NCI-H82 treated with DMSO at 0.1 percent for 48 hours (cell line): ENCODE measurements around the gene NOSTRIN.
"Not testable (repeated sequence)": the region's sequence is repeated elsewhere in the genome, so short reads cannot be mapped to it uniquely, and the experiment has no call there.

Source experiments
- DNase-seq: peaks from one replicate; lab custom pipeline; 2025; ENCODE audit not compliant: unreplicated experiment; lab: John Stamatoyannopoulos, UW

Gene NOSTRIN

GRCh38 chr2:168867164-168867563 is 64.7 kb downstream of the NOSTRIN start:
- DNase-seq, result not testable (repeated sequence)

- not testable (repeated sequence) for DNase-seq
These were observed 67.9 kb downstream of the NOSTRIN start for GRCh38 chr2:168870369-168870768.

- not testable (repeated sequence) for DNase-seq
These were observed 68.4 kb downstream of the NOSTRIN start for GRCh38 chr2:168870824-168871223.

- no peak for DNase-seq
These were observed 72.1 kb downstream of the NOSTRIN start for GRCh38 chr2:168874368-168875054.

GRCh38 chr2:168882163-168882562 is 79.7 kb downstream of the NOSTRIN start:
- DNase-seq, result not testable (repeated sequence)

GRCh38 chr2:168884975-168885374 is 82.5 kb downstream of the NOSTRIN start:
- no peak for DNase-seq

- DNase-seq, result no peak
These were observed 87.2 kb downstream of the NOSTRIN start for GRCh38 chr2:168889635-168890005.

- DNase-seq, result peak; percentile 96
These were observed 87.8 kb downstream of the NOSTRIN start, which contains the start of gene SPC25 for GRCh38 chr2:168890006-168890782. SPC25 (minus strand) TSS chr2:168890430; CDS start chr2:168889519, 911 bp downstream.

GRCh38 chr2:168892327-168892726 is 89.9 kb downstream of the NOSTRIN start:
- DNase-seq, result no peak

- no peak for DNase-seq
These were observed 91.7 kb downstream of the NOSTRIN start for GRCh38 chr2:168894101-168894500.

GRCh38 chr2:168894720-168895119 is 92.3 kb downstream of the NOSTRIN start:
- DNase-seq, result no peak

GRCh38 chr2:168895771-168896170 is 93.3 kb downstream of the NOSTRIN start:
- no peak for DNase-seq

GRCh38 chr2:168896783-168897182 is 94.3 kb downstream of the NOSTRIN start:
- DNase-seq, result no peak

GRCh38 chr2:168897449-168897848 is 95.0 kb downstream of the NOSTRIN start:
- no peak for DNase-seq

- no peak for DNase-seq
These were observed 98.6 kb downstream of the NOSTRIN start, which contains the start of gene G6PC2 for GRCh38 chr2:168901003-168901402. G6PC2 (plus strand) TSS chr2:168901291; CDS start chr2:168901332, 41 bp downstream.

- DNase-seq, result no peak
These were observed 101.5 kb downstream of the NOSTRIN start for GRCh38 chr2:168903888-168904287.

- DNase-seq, result no peak
These were observed 101.9 kb downstream of the NOSTRIN start for GRCh38 chr2:168904358-168904757.

- no peak for DNase-seq
These were observed 105.7 kb downstream of the NOSTRIN start for GRCh38 chr2:168907940-168908662.

- DNase-seq, result no peak
These were observed 107.9 kb downstream of the NOSTRIN start for GRCh38 chr2:168910330-168910729.

GRCh38 chr2:168912466-168912865 is 110.0 kb downstream of the NOSTRIN start:
- no peak for DNase-seq

GRCh38 chr2:168912901-168913369 is 110.5 kb downstream of the NOSTRIN start:
- peak; percentile 13 for DNase-seq
